Endothelial cell of umbilical vein (primary cell): Measurements from ENCODE around the gene SLC25A21.

Experiments
- EZH2 ChIP-seq: IDR thresholded peaks from 2 replicates; pipeline ENCODE4 v1.6.1; 2012; ENCODE audit warnings: borderline replicate concordance, low read depth, mild to moderate bottlenecking, moderate library complexity, low read length, inconsistent platforms; ENCODE audit not compliant: severe bottlenecking
- FOS ChIP-seq: IDR thresholded peaks from 2 replicates; pipeline ENCODE4 v1.6.1; 2011; ENCODE audit warnings: mild to moderate bottlenecking, low read length, moderate library complexity, borderline replicate concordance; ENCODE audit not compliant: insufficient read depth
- GATA2 ChIP-seq: IDR thresholded peaks from 2 replicates; pipeline ENCODE4 v1.7.0; 2011; ENCODE audit warnings: low read depth, mild to moderate bottlenecking, moderate library complexity, mixed read lengths, low read length; ENCODE audit not compliant: insufficient read length, insufficient read depth
- MAX ChIP-seq: IDR thresholded peaks from 2 replicates; pipeline ENCODE4 v1.6.1; 2011; ENCODE audit not compliant: insufficient read depth, insufficient read length
- MYC ChIP-seq: IDR thresholded peaks from one replicate; pipeline ENCODE4 v1.6.1; 2011; ENCODE audit warnings: mild to moderate bottlenecking, low read depth, low read length
- POLR2A ChIP-seq: IDR thresholded peaks from 2 replicates; pipeline ENCODE4 v1.6.1; 2012; ENCODE audit warnings: low read depth, mild to moderate bottlenecking, control low read depth, low read length
- POLR2AphosphoS5 ChIP-seq: IDR thresholded peaks from 2 replicates; pipeline ENCODE4 v1.6.1; 2012; ENCODE audit warnings: low read depth, mild to moderate bottlenecking, control low read depth, low read length, moderate library complexity; ENCODE audit not compliant: insufficient read depth
- TF ChIP-seq, protein P1 (sequence below), 2 donors: IDR thresholded peaks; 1 replicate in 1 of 2; 2 replicates in 1 of 2; pipeline ENCODE4 v1.5.1; 2011; ENCODE audit warnings: low read length in 2 of 2, mild to moderate bottlenecking in 2 of 2, moderate library complexity in 2 of 2, control low read depth in 1 of 2, inconsistent platforms in 1 of 2, low read depth in 1 of 2; ENCODE audit not compliant: insufficient read depth in 1 of 2; ENCODE audit errors: extremely low read depth in 1 of 2

DNA sequence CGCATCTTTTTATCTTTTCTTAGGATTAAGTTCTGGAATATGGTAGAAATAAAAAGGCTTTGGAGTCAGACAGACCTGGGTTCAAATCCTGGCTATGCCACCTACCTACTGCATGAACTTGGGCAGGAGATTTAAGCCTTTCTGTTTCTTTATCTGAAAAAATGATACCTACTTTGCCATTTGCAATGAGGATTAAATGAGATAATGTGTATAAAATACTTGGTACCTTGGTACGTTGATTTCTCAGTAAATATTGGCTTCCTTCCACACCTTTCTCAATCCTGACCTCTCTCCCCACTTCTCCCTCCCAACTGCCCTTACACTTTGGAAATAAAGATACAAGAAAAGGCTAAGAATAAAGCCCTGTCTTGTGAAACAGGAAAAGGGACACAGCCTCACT is 338.1 kb downstream of the SLC25A21 start:
- TF ChIP-seq, protein P1, sequence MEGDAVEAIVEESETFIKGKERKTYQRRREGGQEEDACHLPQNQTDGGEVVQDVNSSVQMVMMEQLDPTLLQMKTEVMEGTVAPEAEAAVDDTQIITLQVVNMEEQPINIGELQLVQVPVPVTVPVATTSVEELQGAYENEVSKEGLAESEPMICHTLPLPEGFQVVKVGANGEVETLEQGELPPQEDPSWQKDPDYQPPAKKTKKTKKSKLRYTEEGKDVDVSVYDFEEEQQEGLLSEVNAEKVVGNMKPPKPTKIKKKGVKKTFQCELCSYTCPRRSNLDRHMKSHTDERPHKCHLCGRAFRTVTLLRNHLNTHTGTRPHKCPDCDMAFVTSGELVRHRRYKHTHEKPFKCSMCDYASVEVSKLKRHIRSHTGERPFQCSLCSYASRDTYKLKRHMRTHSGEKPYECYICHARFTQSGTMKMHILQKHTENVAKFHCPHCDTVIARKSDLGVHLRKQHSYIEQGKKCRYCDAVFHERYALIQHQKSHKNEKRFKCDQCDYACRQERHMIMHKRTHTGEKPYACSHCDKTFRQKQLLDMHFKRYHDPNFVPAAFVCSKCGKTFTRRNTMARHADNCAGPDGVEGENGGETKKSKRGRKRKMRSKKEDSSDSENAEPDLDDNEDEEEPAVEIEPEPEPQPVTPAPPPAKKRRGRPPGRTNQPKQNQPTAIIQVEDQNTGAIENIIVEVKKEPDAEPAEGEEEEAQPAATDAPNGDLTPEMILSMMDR (IDR thresholded peaks at IDR 0.05; ENCODE audit: extremely low read depth in 1 of 2, insufficient read depth in 1 of 2, low read depth in 1 of 2, low read length in 2 of 2): no peak
- TF ChIP-seq POLR2A (no peak), POLR2AphosphoS5 (no peak), FOS (no peak), EZH2 (no peak), MAX (no peak), GATA2 (no peak), MYC (no peak)
